Measurements from ENCODE around the gene GLYATL1.

- TF ChIP-seq, protein P1, sequence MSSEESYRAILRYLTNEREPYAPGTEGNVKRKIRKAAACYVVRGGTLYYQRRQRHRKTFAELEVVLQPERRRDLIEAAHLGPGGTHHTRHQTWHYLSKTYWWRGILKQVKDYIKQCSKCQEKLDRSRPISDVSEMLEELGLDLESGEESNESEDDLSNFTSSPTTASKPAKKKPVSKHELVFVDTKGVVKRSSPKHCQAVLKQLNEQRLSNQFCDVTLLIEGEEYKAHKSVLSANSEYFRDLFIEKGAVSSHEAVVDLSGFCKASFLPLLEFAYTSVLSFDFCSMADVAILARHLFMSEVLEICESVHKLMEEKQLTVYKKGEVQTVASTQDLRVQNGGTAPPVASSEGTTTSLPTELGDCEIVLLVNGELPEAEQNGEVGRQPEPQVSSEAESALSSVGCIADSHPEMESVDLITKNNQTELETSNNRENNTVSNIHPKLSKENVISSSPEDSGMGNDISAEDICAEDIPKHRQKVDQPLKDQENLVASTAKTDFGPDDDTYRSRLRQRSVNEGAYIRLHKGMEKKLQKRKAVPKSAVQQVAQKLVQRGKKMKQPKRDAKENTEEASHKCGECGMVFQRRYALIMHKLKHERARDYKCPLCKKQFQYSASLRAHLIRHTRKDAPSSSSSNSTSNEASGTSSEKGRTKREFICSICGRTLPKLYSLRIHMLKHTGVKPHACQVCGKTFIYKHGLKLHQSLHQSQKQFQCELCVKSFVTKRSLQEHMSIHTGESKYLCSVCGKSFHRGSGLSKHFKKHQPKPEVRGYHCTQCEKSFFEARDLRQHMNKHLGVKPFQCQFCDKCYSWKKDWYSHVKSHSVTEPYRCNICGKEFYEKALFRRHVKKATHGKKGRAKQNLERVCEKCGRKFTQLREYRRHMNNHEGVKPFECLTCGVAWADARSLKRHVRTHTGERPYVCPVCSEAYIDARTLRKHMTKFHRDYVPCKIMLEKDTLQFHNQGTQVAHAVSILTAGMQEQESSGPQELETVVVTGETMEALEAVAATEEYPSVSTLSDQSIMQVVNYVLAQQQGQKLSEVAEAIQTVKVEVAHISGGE (tag by site-specific recombination; conservative IDR thresholded peaks at IDR 0.05; ENCODE audit: low read depth) = no peak
- TF ChIP-seq ZBTB8A (tag by site-specific recombination; IDR thresholded peaks at IDR 0.05) = no peak
- no peak for TF ChIP-seq CTCF (tag by site-specific recombination; IDR thresholded peaks at IDR 0.05)
- TF ChIP-seq ZNF777 (tag by site-specific recombination; IDR thresholded peaks at IDR 0.05; ENCODE audit: borderline replicate concordance) = no peak
- no peak for TF ChIP-seq ZNF239 (tag by site-specific recombination; IDR thresholded peaks at IDR 0.05)
- TF ChIP-seq ZNF639 (tag by site-specific recombination; IDR thresholded peaks at IDR 0.05) = no peak
- no peak for TF ChIP-seq ZNF416 (tag by site-specific recombination; IDR thresholded peaks at IDR 0.05)
- TF ChIP-seq TRIM28 (IDR thresholded peaks at IDR 0.05; ENCODE audit: borderline replicate concordance, low read length) = no peak
These were observed 24.3 kb upstream of the GLYATL1 start for GRCh38 chr11:58914821-58915543.
